Large intestine (tissue), 3 donors: Measurements from ENCODE around the gene MRPS31. TPM values are rescaled to one million over a fixed set of nuclear protein-coding genes. Genes with fewer than 3 reads are reported as not detected.
"Not testable (repeated sequence)": the region's sequence is repeated elsewhere in the genome, so short reads cannot be mapped to it uniquely, and the experiment has no call there.

Experiments used
- DNase-seq, 2 donors: peaks; one replicate each; pipeline versions ENCODE4 v3.0.0 to v3.0.0-alpha.2; 2013
- H3K27ac ChIP-seq: one replicate; pipeline ENCODE4 v1.5.1; 2013; ENCODE audit warnings: low read length
- H3K27me3 ChIP-seq: 2 replicates; pipeline ENCODE4 v1.6.1; 2013; ENCODE audit warnings: low read length; ENCODE audit not compliant: control insufficient read depth, insufficient read depth
- H3K36me3 ChIP-seq: 2 replicates; pipeline ENCODE4 v1.6.1; 2013; ENCODE audit warnings: low read length; ENCODE audit not compliant: control insufficient read depth, insufficient read depth
- H3K4me1 ChIP-seq: one replicate; pipeline ENCODE4 v1.6.1; 2013; ENCODE audit warnings: low read length; ENCODE audit not compliant: control insufficient read depth, insufficient read depth
- H3K4me3 ChIP-seq: one replicate; pipeline ENCODE4 v1.5.1; 2013; ENCODE audit warnings: low read length
- H3K9me3 ChIP-seq: one replicate; pipeline ENCODE4 v1.6.1; 2013; ENCODE audit warnings: mild to moderate bottlenecking, low read depth, low read length, moderate library complexity; ENCODE audit not compliant: control insufficient read depth
- WGBS: methylation state at CpG from one replicate; pipeline ENCODE4 v1.1.5; 2013; ENCODE audit warnings: low lambda C conversion rate; ENCODE audit not compliant: insufficient coverage; 5-methylcytosine and 5-hydroxymethylcytosine counted together
- polyA plus RNA-seq: library from polyadenylated mRNA; unstranded; fragments of 120-200 nt; gene quantifications from one replicate; pipeline ENCODE4 v1.2.1, GENCODE V29; 2013

The MRPS31 gene
- polyA plus RNA-seq, 1 donor: 35.2 TPM

DNA sequence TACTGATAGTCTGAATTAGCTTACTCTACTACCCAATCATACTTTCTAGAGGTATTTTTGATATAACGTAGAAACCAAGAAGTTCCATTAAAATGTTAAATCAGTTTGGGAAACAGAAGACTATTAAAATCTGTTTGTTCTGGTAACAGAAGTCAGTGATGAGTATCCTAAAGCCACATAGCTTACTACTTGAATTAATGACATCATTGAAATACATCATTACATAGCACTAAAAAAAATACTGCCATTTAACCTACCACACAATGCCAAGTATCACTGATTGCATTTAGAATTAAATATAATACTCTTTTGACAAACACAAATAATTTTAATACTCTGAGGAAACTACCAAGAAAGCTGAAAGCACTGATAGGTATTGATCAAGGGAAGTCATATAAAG lies 5.4 kb downstream of the MRPS31 start:
- H3K4me3 ChIP-seq: no peak overlapping the region
- no peaks in the 10 kb centered on the region for H3K9me3 ChIP-seq
- H3K27ac ChIP-seq: no peak overlapping the region
- H3K27me3 ChIP-seq: no peaks in the 10 kb centered on the region
- H3K36me3 ChIP-seq: peaks cover 14% of the 10 kb centered on the region
- DNase-seq: no peak
- WGBS: no CpG with 5 or more reads among the region's 1 CpG
- H3K4me1 ChIP-seq: no peaks in the 10 kb centered on the region

DNA sequence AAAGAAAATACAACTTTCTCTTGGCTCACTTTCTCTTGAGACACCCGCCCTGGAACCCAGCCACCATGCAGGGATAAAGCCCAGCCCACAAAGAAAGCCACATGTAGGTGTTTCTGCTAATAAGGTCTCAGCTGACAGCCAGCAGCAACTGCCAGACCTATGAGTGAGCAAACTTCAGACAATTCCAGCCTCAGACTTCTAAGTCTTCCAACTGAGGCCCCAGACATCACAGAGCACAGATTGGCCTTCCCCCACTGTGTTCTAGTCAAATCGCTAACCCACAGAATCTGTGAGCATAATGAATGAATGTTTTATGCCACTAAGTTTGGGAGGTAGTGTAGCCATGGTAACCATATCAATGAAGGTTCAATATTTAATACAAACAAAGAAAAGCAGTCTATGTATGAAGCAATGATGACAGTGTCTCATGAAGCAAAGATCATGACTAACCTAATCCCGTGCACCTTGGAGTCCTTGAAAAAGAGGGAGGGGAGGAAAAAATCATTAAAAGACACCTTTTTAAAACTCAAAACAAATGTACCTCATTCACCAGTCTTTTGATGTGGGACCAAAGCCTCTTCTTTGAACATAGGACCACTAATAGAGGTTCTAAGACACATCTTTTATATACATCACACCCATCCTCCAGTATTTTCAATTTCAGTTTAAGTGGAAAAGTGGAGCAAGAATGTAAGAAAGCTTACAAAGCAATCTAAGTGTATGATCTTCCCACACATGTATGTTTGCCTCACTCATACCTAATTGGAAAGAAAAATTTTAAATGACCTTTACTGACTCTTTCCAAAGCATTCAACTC lies 6.2 kb downstream of the MRPS31 start:
- peaks cover 14% of the 10 kb centered on the region for H3K36me3 ChIP-seq
- no peak for DNase-seq
- H3K4me3 ChIP-seq: no peak overlapping the region
- no peak overlapping the region for H3K27ac ChIP-seq
- H3K27me3 ChIP-seq: no peaks in the 10 kb centered on the region
- no CpG with 5 or more reads among the region's 3 CpGs for WGBS
- no peaks in the 10 kb centered on the region for H3K9me3 ChIP-seq
- H3K4me1 ChIP-seq: no peaks in the 10 kb centered on the region

DNA sequence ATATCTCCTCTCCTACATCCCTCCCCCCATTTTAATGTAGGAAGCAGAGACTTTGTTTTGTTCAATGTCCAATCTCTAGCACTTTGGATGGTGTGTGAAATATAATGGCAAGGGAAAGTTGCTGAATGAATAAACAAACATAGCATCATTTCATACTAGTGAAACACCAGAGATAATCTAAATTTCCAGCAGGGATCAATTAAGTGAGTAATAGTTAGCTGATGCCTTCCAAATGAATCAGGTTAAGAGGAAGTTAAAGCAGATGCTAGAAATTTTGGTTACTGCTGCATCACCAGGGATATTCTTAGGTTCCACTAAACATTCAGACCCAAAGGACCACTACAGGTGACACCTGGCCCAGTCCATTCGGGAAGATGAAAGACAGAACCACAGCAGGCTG lies 8.1 kb downstream of the MRPS31 start:
- WGBS: no CpG with 5 or more reads among the region's 1 CpG
- Histone ChIP-seq H3K4me3 (no peak overlapping the region), H3K36me3 (peaks cover 22% of the 10 kb centered on the region)

DNA sequence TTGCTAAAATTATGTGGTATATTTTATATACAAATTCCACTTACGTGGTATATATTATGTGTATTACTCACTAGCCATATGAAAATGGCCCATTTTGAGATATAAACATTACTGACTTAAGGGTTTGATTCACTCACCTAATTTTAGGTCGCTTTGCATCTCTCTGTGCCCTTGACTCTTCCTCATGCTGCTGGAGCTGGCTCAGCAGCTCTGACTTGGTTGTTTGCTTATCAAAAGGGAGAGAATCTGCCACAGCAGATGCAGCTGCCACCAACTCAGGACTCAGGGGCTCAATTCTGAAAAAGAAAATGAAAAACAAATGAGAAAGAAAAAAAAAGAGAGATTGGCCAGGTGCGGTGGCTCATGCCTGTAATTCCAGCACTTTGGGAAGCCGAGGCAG lies 12.2 kb downstream of the MRPS31 start:
- H3K27me3 ChIP-seq: no peaks in the 10 kb centered on the region
- no peak for DNase-seq
- H3K4me1 ChIP-seq: no peaks in the 10 kb centered on the region
- H3K9me3 ChIP-seq: no peaks in the 10 kb centered on the region
- H3K36me3 ChIP-seq: peaks cover 31% of the 10 kb centered on the region
- no peak overlapping the region for H3K4me3 ChIP-seq
- H3K27ac ChIP-seq: no peak overlapping the region
- WGBS: no CpG with 5 or more reads among the region's 4 CpGs

More for the DNA sequence above, 8.1 kb downstream of the MRPS31 start:
- no peaks in the 10 kb centered on the region for H3K27me3 ChIP-seq
- no peaks in the 10 kb centered on the region for H3K4me1 ChIP-seq
- H3K27ac ChIP-seq: no peak overlapping the region
- DNase-seq: no peak
- H3K9me3 ChIP-seq: no peaks in the 10 kb centered on the region

DNA sequence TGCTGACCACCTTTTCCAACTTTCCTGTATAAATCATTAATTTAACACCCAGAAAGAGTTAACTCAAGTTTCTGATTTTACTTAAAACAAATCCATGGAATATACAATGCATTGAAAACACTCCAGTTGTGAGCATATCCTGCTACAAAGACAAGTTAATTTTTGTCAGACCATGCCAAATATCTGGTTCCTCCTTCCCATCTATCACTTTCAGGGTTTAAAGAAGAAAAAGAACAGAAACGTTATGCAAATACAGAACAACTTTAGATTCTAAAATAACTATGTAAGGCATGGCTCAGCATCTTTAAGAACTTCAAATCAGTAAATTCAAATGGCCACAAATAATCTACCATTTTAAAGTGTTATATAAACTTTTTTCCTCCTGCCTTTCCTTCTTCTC lies 14.9 kb downstream of the MRPS31 start:
- H3K9me3 ChIP-seq: no peaks in the 10 kb centered on the region
- DNase-seq: no peak
- H3K36me3 ChIP-seq: peaks cover 40% of the 10 kb centered on the region
- no peaks in the 10 kb centered on the region for H3K4me1 ChIP-seq
- H3K27me3 ChIP-seq: no peaks in the 10 kb centered on the region
- H3K27ac ChIP-seq: no peak overlapping the region
- no CpG with 5 or more reads among the region's 1 CpG for WGBS
- no peak overlapping the region for H3K4me3 ChIP-seq

DNA sequence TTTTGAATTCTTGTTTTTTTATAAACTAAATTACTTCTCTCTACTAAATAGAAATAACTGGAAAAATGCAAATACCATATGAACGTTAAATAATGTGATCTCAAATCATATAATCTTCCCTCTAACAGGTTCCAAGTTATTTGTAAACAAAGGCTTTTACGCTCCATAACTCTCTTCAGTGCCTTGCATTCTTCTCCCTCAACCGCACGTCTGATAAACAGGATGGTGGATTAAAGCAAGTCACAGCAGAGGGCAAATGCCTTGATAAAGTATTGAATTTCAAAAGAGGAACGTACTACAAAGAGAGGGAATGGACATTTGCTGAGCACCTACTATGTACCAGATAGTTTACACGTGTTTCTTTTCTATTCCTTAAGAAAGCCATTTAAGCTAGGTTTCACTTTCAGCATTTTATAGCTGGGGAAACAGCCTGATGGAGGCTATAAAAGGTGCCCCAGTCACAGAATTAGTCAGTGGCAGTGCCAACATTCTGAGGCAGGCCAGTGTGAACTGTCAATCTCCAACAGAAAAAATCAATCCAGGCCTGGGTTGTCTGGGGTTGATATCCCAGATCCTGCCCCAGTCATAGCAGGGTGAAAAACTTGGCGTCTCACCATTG lies 15.8 kb downstream of the MRPS31 start:
- Histone ChIP-seq H3K36me3 (peaks cover 40% of the 10 kb centered on the region), H3K4me1 (no peaks in the 10 kb centered on the region), H3K27ac (no peak overlapping the region), H3K9me3 (no peaks in the 10 kb centered on the region), H3K27me3 (no peaks in the 10 kb centered on the region), H3K4me3 (no peak overlapping the region)
- no peak for DNase-seq
- WGBS: 100% methylated on average over 1 of the region's 7 CpGs

DNA sequence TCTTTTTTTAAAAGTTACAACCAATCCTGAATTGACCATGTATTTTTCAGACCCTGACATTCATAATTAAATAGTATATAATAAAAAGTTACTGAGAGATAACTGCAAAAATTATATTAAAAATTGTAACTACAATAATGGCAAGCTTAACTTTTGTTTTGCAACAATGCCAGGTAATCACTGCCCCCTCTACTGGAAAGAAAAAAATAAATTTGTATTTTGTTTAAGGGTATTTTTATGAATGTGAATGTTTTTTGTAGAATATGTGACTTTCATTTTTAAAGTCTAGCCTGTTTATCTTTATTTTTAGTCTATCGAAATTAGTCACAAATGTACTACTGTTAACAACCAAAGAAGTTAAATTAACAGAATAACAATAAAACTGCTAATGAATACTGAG lies 21.7 kb downstream of the MRPS31 start:
- no CpG with 5 or more reads among the region's 1 CpG for WGBS
- Histone ChIP-seq H3K27ac (no peak overlapping the region), H3K4me1 (no peaks in the 10 kb centered on the region), H3K36me3 (peaks cover 26% of the 10 kb centered on the region), H3K4me3 (no peak overlapping the region), H3K27me3 (no peaks in the 10 kb centered on the region), H3K9me3 (no peaks in the 10 kb centered on the region)
- no peak for DNase-seq

DNA sequence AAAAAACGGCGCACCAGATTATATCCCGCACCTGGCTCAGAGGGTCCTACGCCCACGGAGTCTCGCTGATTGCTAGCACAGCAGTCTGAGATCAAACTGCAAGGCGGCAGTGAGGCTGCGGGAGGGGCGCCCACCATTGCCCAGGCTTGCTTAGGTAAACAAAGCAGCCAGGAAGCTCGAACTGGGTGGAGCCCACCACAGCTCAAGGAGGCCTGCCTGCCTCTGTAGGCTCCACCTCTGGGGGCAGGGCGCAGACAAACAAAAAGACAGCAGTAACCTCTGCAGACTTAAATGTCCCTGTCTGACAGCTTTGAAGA lies 35.8 kb downstream of the MRPS31 start:
- not testable (repeated sequence) for H3K4me3 ChIP-seq, H3K4me1 ChIP-seq, H3K9me3 ChIP-seq, H3K27ac ChIP-seq, H3K27me3 ChIP-seq, H3K36me3 ChIP-seq, DNase-seq
- no CpG with 5 or more reads among the region's 11 CpGs for WGBS

DNA sequence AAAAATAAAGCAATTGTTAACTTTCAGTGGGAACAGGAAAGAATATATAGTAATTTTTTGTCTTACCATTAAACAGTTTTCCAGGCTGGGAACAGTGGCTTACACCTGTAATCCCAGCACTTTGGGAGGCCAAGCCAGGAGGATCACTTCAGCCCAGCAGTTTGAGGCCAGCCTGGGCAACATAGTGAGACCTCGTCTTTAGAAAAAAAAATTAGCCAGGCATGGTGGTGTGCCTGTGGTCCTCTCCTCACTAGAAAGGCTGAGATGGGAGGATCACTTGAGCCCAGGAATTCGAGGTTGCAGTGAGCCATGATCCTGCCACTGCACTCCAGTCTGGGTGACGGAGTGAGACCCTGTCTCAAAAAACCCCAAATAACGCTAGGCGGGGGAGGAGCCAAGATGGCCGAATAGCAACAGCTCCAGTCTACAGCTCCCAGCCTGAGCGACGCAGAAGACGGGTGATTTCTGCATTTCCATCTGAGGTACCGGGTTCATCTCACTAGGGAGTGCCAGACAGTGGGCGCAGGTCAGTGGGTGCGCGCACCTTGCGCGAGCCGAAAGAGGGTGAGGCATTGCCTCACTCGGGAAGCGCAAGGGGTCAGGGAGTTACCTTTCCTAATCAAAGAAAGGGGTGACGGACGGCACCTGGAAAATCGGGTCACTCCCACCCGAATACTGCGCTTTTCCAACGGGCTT lies 36.3 kb downstream of the MRPS31 start:
- DNase-seq: peak in 1 of 2 donors; percentile 2
- H3K27me3 ChIP-seq, H3K4me1 ChIP-seq, H3K4me3 ChIP-seq, H3K36me3 ChIP-seq, H3K9me3 ChIP-seq, H3K27ac ChIP-seq: not testable (repeated sequence)
- no CpG with 5 or more reads among the region's 24 CpGs for WGBS

DNA sequence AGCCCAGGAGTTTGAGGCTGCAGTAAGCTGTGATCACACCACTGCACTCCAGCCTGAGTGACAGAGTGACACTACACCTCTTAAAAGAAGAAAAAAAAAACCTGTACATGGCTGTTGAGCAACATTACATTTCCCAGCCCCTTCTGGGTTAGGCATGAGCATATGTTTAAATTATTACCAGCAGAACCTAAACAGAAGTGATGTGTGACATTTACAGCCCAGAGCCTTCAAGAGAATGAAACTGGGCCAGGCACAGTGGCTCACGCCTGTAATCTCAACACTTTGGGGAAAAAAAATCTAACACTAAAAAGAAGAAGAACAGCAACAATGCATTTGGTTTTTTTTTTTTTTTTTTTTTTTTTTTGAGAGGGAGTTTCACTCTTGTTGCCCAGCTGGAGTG lies 38.3 kb downstream of the MRPS31 start:
- H3K9me3 ChIP-seq: no peaks in the 10 kb centered on the region
- no peak overlapping the region for H3K27ac ChIP-seq
- no peaks in the 10 kb centered on the region for H3K4me1 ChIP-seq
- no peaks in the 10 kb centered on the region for H3K27me3 ChIP-seq
- no peak overlapping the region for H3K4me3 ChIP-seq
- 86% methylated on average over 1 of the region's 1 CpG for WGBS
- no peak for DNase-seq
- peaks cover 9% of the 10 kb centered on the region for H3K36me3 ChIP-seq
